OCI-LY1 (cell line): ENCODE results near the gene RABEP1.

Source experiments
- H2AFZ ChIP-seq: fragments of 200-600 bp; sonication (generic), shearing (Covaris generic); 2 replicates; pipeline ENCODE4 v1.6.0; 2014; ENCODE audit warnings: antibody characterized with exemption, mild to moderate bottlenecking, low read length
- H3F3A ChIP-seq: fragments of 200-600 bp; sonication (generic), shearing (Covaris generic); 2 replicates; pipeline ENCODE4 v1.6.0; 2014; ENCODE audit warnings: mild to moderate bottlenecking, antibody characterized with exemption, low read length, moderate library complexity; ENCODE audit not compliant: insufficient read depth
- H3K27ac ChIP-seq: fragments of 200-600 bp; sonication (generic); 2 replicates; pipeline ENCODE4 v1.5.1; 2014; ENCODE audit warnings: low read length, mixed run types, mild to moderate bottlenecking, low read depth; ENCODE audit not compliant: poor library complexity, severe bottlenecking
- H3K27me3 ChIP-seq: fragments of 200-600 bp; sonication (generic); 2 replicates; pipeline ENCODE4 v1.6.0; 2014; ENCODE audit warnings: antibody characterized with exemption, mild to moderate bottlenecking, low read length, moderate library complexity; ENCODE audit not compliant: insufficient read depth
- H3K36me3 ChIP-seq: fragments of 200-600 bp; sonication (generic); 2 replicates; pipeline ENCODE4 v1.6.1; 2014; ENCODE audit warnings: mild to moderate bottlenecking, antibody characterized with exemption, low read length, moderate library complexity, mixed read lengths; ENCODE audit not compliant: insufficient read depth
- H3K4me1 ChIP-seq: fragments of 200-600 bp; sonication (generic); 2 replicates; pipeline ENCODE4 v1.5.1; 2014; ENCODE audit warnings: mild to moderate bottlenecking, low read length, moderate library complexity; ENCODE audit not compliant: insufficient read depth, severe bottlenecking
- H3K4me2 ChIP-seq: fragments of 200-600 bp; sonication (generic), shearing (Covaris generic); 2 replicates; pipeline ENCODE4 v1.6.1; 2014; ENCODE audit warnings: low read length
- H3K4me3 ChIP-seq: fragments of 200-600 bp; sonication (generic); 2 replicates; pipeline ENCODE4 v1.5.1; 2014; ENCODE audit warnings: low read length, low read depth, mild to moderate bottlenecking, mixed read lengths; ENCODE audit not compliant: poor library complexity, severe bottlenecking
- H3K79me2 ChIP-seq: fragments of 200-600 bp; shearing (Covaris generic); 2 replicates; pipeline ENCODE4 v1.6.1; 2016; ENCODE audit warnings: mixed run types, low read length, mixed read lengths; ENCODE audit not compliant: insufficient read depth
- H3K9ac ChIP-seq: fragments of 200-600 bp; sonication (generic), shearing (Covaris generic); 2 replicates; pipeline ENCODE4 v1.6.1; 2014; ENCODE audit warnings: mild to moderate bottlenecking, low read length, mixed read lengths
- H3K9me2 ChIP-seq: fragments of 200-600 bp; sonication (generic), shearing (Covaris generic); 2 replicates; pipeline ENCODE4 v1.6.1; 2014; ENCODE audit warnings: low read depth, mild to moderate bottlenecking, low read length, mixed read lengths
- H3K9me3 ChIP-seq: fragments of 200-600 bp; shearing (Covaris generic); 2 replicates; pipeline ENCODE4 v1.6.1; 2014; ENCODE audit warnings: low read length, mixed read lengths
- H4K20me1 ChIP-seq: fragments of 200-600 bp; sonication (generic), shearing (Covaris generic); 2 replicates; pipeline ENCODE4 v1.6.0; 2016; ENCODE audit warnings: mild to moderate bottlenecking, low read length; ENCODE audit not compliant: insufficient read depth
- EZH2 ChIP-seq: fragments of 200-600 bp; sonication (generic), shearing (Covaris generic); IDR thresholded peaks from 2 replicates; pipeline ENCODE4 v1.8.0; 2017; ENCODE audit warnings: borderline replicate concordance, mixed run types, mild to moderate bottlenecking, antibody characterized with exemption, low read length, moderate library complexity, mixed read lengths
- TF ChIP-seq, protein P1 (sequence below): fragments of 200-600 bp; sonication (generic), shearing (Covaris generic); IDR thresholded peaks from 2 replicates; pipeline ENCODE4 v1.5.1; 2017; ENCODE audit warnings: mild to moderate bottlenecking, antibody characterized with exemption, low read length, moderate library complexity, mixed read lengths

Gene RABEP1

DNA sequence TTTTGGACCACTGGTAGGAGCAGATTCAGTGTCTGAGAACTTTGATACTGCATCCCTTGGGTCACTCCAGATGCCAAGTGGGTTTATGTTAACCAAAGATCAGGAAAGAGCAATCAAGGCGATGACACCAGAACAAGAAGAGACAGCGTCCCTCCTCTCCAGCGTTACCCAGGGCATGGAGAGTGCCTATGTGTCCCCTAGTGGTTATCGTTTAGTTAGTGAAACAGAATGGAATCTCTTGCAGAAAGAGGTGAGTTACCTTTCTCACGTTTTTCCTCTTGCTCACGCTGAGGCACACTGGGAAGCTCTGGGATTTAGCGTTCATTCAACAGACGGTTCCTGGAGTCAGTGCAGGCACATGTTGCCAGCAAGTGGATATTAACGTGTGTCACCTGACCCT, 79.3 kb downstream of the RABEP1 start:
- H3K9ac ChIP-seq = no peak overlapping the region
- H3K4me3 ChIP-seq = no peak overlapping the region
- no peaks in the 10 kb centered on the region for H3K27me3 ChIP-seq
- no peak overlapping the region for H3K4me2 ChIP-seq
- H3K79me2 ChIP-seq = no peaks in the 10 kb centered on the region
- no peak overlapping the region for H3K27ac ChIP-seq
- H3K9me3 ChIP-seq = no peaks in the 10 kb centered on the region
- H2AFZ ChIP-seq = no peak overlapping the region
- no peaks in the 10 kb centered on the region; the same call in 1 of the 2 replicates for H3F3A ChIP-seq
- H4K20me1 ChIP-seq = no peaks in the 10 kb centered on the region
- H3K36me3 ChIP-seq = peaks cover 89% of the 10 kb centered on the region
- H3K4me1 ChIP-seq = no peaks in the 10 kb centered on the region
- TF ChIP-seq EZH2 = no peak
- TF ChIP-seq, protein P1, sequence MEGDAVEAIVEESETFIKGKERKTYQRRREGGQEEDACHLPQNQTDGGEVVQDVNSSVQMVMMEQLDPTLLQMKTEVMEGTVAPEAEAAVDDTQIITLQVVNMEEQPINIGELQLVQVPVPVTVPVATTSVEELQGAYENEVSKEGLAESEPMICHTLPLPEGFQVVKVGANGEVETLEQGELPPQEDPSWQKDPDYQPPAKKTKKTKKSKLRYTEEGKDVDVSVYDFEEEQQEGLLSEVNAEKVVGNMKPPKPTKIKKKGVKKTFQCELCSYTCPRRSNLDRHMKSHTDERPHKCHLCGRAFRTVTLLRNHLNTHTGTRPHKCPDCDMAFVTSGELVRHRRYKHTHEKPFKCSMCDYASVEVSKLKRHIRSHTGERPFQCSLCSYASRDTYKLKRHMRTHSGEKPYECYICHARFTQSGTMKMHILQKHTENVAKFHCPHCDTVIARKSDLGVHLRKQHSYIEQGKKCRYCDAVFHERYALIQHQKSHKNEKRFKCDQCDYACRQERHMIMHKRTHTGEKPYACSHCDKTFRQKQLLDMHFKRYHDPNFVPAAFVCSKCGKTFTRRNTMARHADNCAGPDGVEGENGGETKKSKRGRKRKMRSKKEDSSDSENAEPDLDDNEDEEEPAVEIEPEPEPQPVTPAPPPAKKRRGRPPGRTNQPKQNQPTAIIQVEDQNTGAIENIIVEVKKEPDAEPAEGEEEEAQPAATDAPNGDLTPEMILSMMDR = no peak
- H3K9me2 ChIP-seq = no peaks in the 10 kb centered on the region

DNA sequence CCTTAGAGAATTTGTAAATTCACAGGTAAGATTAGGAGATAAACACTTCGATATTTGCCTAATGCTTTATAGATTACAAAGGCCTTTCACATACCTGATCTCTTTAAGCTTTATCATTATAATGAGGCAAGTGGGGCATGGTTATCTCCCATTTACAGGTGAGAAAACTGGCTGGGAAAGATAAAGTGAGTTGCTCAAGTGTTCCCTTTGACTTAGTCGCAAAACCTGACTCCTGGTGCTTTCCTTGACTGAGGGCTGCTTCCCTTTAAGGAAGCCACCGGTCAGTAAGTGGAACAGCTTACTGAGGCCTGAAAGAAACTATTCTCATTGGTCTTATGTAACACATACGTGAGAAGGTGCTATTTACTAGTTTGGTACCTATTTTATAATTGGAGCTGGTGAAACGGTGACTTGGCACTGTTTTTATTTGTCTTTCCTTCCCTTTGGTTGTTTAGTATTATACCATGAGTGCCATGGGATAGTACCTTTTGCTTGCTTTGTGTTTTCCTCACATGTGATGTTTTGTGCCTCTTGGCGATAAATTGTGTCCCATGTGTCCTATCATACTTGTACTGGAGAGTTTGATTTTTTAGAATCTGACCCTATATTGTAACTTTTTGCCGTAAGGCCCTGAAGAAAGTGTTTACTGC, 80.2 kb downstream of the RABEP1 start:
- no peak overlapping the region for H3K9ac ChIP-seq
- no peaks in the 10 kb centered on the region for H4K20me1 ChIP-seq
- no peak overlapping the region for H3K27ac ChIP-seq
- TF ChIP-seq, protein P1 = no peak
- TF ChIP-seq EZH2 = no peak
- no peak overlapping the region for H3K4me3 ChIP-seq
- no peaks in the 10 kb centered on the region for H3K79me2 ChIP-seq
- no peaks in the 10 kb centered on the region for H3K27me3 ChIP-seq
- H3F3A ChIP-seq = no peaks in the 10 kb centered on the region; the same call in 1 of the 2 replicates
- no peaks in the 10 kb centered on the region for H3K4me1 ChIP-seq
- no peak overlapping the region for H3K4me2 ChIP-seq
- no peaks in the 10 kb centered on the region for H3K9me3 ChIP-seq
- H2AFZ ChIP-seq = no peak overlapping the region
- H3K36me3 ChIP-seq = peaks cover 84% of the 10 kb centered on the region
- no peaks in the 10 kb centered on the region for H3K9me2 ChIP-seq

DNA sequence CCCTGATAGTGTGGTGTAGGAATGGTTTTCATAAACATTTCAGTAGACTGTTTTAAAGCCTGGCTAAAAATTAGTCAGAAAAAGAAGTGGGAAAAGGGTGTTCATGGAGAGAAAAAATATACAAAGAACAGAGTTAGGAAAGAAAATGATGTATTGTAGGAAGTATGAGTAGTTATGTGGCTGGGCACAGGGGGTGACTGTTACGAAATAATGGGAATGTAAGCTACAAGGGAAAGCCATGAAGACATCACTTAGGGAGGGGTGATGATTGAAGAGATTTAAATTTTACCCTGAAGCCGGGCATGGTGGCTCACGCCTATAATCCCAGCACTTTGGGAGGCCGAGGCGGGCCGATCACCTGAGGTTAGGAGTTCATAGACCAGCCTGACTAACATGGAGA, 82.1 kb downstream of the RABEP1 start:
- TF ChIP-seq EZH2 = no peak
- TF ChIP-seq, protein P1 = no peak
- Histone ChIP-seq H3K4me2 (no peak overlapping the region), H3K4me1 (no peaks in the 10 kb centered on the region), H4K20me1 (no peaks in the 10 kb centered on the region), H3K9ac (no peak overlapping the region), H3K9me2 (no peaks in the 10 kb centered on the region), H3K27ac (no peak overlapping the region), H3K79me2 (no peaks in the 10 kb centered on the region), H3F3A (no peaks in the 10 kb centered on the region; the same call in 1 of the 2 replicates), H2AFZ (no peak overlapping the region), H3K27me3 (no peaks in the 10 kb centered on the region), H3K4me3 (no peak overlapping the region), H3K36me3 (peaks cover 86% of the 10 kb centered on the region), H3K9me3 (no peaks in the 10 kb centered on the region)
